ENCODE data around the gene CCDC134. TPM values are rescaled to one million over a fixed set of nuclear protein-coding genes. Genes with fewer than 3 reads are reported as not detected.
A peak's percentile ranks its signal among the peaks of the same experiment; 100 is the strongest.

Gene CCDC134
- total RNA-seq, 1 donor, result 8.3 TPM

DNA sequence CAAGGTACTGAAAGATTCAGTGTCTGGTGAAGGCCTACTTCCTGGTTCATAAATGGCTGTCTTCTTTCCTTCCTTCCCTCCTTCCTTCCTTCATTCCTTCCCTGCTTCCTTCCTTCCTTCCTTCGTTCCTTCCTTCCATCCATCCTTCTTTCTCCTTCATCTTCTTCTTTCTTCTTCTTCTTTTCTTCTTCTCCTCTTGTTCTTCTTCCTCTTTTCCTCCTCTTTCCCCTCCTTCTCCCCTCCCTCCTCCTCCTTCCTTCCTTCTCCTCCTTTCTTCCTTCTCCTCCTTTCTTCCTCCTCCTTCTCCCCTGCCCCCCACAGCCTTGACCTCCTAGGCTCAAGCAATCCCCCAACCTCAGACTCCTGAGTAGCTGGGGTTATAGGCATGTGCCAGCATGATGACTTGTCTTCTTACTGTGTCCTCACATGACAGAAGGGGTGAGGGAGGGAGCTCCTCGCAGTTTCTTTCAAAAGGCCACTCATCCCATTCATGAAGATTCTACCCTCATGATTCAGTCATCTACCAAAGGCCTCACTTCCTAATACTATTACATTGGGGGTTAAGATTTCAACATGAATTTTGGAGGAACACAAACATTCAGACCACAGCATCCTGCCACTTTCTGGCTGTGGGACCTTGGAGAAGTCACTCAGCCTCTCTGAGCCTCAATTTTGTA is 22.6 kb upstream of the CCDC134 start:
- Histone ChIP-seq H3K4me3 (ENCODE audit: insufficient read depth, low read length) (no peak overlapping the region), H3K9me3 (ENCODE audit: low read depth, low read length) (no peaks in the 10 kb centered on the region), H2AFZ (ENCODE audit: low read length) (no peak overlapping the region), H3K4me1 (ENCODE audit: insufficient read depth, low read length) (no peaks in the 10 kb centered on the region), H3K27me3 (ENCODE audit: insufficient read depth, low read length) (peaks cover 4% of the 10 kb centered on the region), H4K20me1 (ENCODE audit: insufficient read depth, low read length) (no peaks in the 10 kb centered on the region), H3K4me2 (ENCODE audit: insufficient read depth, low read length) (no peak overlapping the region), H3K79me2 (ENCODE audit: insufficient read depth, low read length) (no peaks in the 10 kb centered on the region), H3K36me3 (ENCODE audit: insufficient read depth, low read length) (no peaks in the 10 kb centered on the region), H3K27ac (ENCODE audit: low read depth, low read length) (no peak overlapping the region)
- TF ChIP-seq, protein P1, sequence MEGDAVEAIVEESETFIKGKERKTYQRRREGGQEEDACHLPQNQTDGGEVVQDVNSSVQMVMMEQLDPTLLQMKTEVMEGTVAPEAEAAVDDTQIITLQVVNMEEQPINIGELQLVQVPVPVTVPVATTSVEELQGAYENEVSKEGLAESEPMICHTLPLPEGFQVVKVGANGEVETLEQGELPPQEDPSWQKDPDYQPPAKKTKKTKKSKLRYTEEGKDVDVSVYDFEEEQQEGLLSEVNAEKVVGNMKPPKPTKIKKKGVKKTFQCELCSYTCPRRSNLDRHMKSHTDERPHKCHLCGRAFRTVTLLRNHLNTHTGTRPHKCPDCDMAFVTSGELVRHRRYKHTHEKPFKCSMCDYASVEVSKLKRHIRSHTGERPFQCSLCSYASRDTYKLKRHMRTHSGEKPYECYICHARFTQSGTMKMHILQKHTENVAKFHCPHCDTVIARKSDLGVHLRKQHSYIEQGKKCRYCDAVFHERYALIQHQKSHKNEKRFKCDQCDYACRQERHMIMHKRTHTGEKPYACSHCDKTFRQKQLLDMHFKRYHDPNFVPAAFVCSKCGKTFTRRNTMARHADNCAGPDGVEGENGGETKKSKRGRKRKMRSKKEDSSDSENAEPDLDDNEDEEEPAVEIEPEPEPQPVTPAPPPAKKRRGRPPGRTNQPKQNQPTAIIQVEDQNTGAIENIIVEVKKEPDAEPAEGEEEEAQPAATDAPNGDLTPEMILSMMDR (IDR thresholded peaks at IDR 0.05; ENCODE audit: extremely low read depth, low read depth, low read length), result no peak
- DNase-seq (ENCODE audit: insufficient read length, low spot score, missing footprints), result no peak

GRCh38 chr22:41779929-41780505 is 20.5 kb upstream of the CCDC134 start:
- Histone ChIP-seq H3K4me3 (ENCODE audit: insufficient read depth, low read length) (no peak overlapping the region), H3K79me2 (ENCODE audit: insufficient read depth, low read length) (no peaks in the 10 kb centered on the region), H4K20me1 (ENCODE audit: insufficient read depth, low read length) (no peaks in the 10 kb centered on the region), H2AFZ (ENCODE audit: low read length) (no peak overlapping the region), H3K4me2 (ENCODE audit: insufficient read depth, low read length) (no peak overlapping the region), H3K9me3 (ENCODE audit: low read depth, low read length) (no peaks in the 10 kb centered on the region), H3K36me3 (ENCODE audit: insufficient read depth, low read length) (no peaks in the 10 kb centered on the region), H3K4me1 (ENCODE audit: insufficient read depth, low read length) (no peaks in the 10 kb centered on the region), H3K27me3 (ENCODE audit: insufficient read depth, low read length) (no peaks in the 10 kb centered on the region), H3K27ac (ENCODE audit: low read depth, low read length) (no peak overlapping the region)
- TF ChIP-seq, protein P1 (IDR thresholded peaks at IDR 0.05; ENCODE audit: extremely low read depth, low read depth, low read length), result no peak
- no peak for DNase-seq (ENCODE audit: insufficient read length, low spot score, missing footprints)

DNA sequence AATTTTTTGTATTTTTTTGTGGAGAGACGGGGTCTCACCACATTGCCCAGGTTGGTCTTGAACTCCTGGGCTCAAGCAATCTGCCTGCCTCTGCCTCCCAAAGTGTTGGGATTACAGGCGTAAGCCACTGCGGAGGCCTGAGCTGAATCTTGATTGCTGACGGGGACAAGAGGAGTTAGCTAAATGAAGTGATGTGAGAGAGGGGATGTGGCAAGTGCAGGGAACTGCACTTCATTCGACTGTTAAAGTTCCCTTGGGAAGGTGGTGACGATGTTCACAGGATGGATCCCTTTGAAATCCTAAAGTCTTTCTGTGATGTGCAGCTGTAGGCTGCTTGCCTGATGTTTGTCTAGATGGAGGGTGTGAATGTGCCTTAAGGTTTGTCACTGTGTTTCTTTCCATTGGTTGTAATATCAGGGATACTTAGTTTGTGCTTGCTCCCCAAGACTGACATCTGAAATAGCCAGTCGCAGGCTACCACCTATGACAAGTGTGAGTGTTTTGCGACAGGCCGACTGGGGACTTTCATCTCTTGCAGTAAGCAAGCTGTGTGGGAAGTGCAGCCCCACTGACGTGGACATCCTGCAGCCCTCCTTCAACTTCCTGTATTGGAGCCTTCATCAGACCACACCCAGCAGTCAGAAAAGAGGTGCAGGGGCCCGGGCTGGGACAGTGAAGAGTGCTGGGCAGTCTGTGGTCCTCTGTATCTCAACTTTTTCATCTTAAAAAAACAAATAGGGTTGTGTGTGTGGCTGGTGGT is 19.6 kb upstream of the CCDC134 start:
- H3K27ac ChIP-seq (ENCODE audit: low read depth, low read length), result no peak overlapping the region
- TF ChIP-seq, protein P1 (IDR thresholded peaks at IDR 0.05; ENCODE audit: extremely low read depth, low read depth, low read length), result no peak
- no peaks in the 10 kb centered on the region for H3K27me3 ChIP-seq (ENCODE audit: insufficient read depth, low read length)
- peak overlapping the region; percentile 49 for H2AFZ ChIP-seq (ENCODE audit: low read length)
- no peak for DNase-seq (ENCODE audit: insufficient read length, low spot score, missing footprints)
- H3K4me3 ChIP-seq (ENCODE audit: insufficient read depth, low read length), result no peak overlapping the region
- no peaks in the 10 kb centered on the region for H3K36me3 ChIP-seq (ENCODE audit: insufficient read depth, low read length)
- no peak overlapping the region for H3K4me2 ChIP-seq (ENCODE audit: insufficient read depth, low read length)
- H3K79me2 ChIP-seq (ENCODE audit: insufficient read depth, low read length), result no peaks in the 10 kb centered on the region
- no peaks in the 10 kb centered on the region for H4K20me1 ChIP-seq (ENCODE audit: insufficient read depth, low read length)
- H3K4me1 ChIP-seq (ENCODE audit: insufficient read depth, low read length), result no peaks in the 10 kb centered on the region
- no peaks in the 10 kb centered on the region for H3K9me3 ChIP-seq (ENCODE audit: low read depth, low read length)

DNA sequence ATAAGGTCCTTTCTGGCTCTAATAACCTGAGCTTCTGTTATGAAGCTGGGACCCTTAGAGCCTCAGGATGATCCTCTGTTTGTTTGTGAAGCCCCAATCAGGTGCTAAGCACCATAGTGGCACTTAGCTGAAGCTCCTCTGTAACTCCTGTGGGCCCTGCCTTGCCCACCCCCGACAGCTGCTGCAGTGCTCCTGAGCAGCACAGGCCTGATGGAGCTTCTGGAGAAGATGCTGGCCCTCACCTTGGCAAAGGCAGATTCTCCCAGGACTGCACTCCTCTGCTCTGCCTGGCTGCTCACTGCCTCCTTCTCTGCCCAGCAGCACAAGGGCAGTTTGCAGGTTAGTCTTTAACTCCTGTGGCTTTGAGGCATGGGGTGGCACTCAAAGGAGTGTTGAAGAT is 19.0 kb upstream of the CCDC134 start:
- Histone ChIP-seq H3K36me3 (ENCODE audit: insufficient read depth, low read length) (no peaks in the 10 kb centered on the region), H3K27me3 (ENCODE audit: insufficient read depth, low read length) (no peaks in the 10 kb centered on the region), H3K79me2 (ENCODE audit: insufficient read depth, low read length) (no peaks in the 10 kb centered on the region), H3K4me1 (ENCODE audit: insufficient read depth, low read length) (no peaks in the 10 kb centered on the region), H3K27ac (ENCODE audit: low read depth, low read length) (no peak overlapping the region), H3K4me3 (ENCODE audit: insufficient read depth, low read length) (no peak overlapping the region), H3K4me2 (ENCODE audit: insufficient read depth, low read length) (no peak overlapping the region), H4K20me1 (ENCODE audit: insufficient read depth, low read length) (no peaks in the 10 kb centered on the region), H2AFZ (ENCODE audit: low read length) (peak overlapping the region; percentile 49), H3K9me3 (ENCODE audit: low read depth, low read length) (no peaks in the 10 kb centered on the region)
- DNase-seq (ENCODE audit: insufficient read length, low spot score, missing footprints), result no peak
- TF ChIP-seq, protein P1 (IDR thresholded peaks at IDR 0.05; ENCODE audit: extremely low read depth, low read depth, low read length), result no peak

All from osteoblast (primary cell).